ENCODE data around the gene ADRA2B.

The ADRA2B gene

DNA sequence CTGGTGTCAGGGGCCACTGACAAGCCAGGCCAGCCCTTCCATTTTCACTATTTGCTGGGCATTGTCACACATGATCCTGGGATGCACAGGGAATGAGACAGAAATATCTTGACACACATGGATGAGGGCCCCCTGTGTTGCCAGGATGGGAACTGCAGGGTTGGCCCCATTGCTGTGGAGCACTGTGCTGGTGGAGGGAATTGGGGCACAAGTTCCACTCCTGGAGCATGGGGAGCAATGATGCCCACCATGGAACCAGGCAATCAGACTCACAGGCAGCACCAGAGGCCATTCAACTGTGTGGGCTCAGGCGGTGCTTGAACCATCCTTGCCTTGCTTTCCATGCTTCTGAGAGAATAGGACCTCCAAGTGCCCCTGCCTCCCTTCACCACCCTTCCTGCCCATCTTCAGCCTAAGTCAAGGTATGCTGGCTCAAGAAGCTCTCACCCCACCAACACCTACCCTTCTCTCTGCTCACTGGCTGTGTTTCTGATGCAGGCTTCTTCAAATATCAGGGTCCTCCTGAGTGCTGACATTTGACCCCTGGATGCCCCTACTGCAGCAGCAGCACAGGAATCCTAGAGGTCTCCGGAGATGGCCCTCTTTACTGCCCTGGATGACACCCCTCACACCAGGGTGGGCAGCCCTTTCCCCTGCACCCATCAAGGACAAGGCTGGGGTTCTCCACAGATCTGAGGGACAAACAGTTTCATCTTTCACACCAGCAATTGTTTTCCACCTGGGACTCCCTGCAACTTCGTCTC, 11.0 kb downstream of the ADRA2B start:
- no peak for DNase-seq (ENCODE audit: low read depth)

DNA sequence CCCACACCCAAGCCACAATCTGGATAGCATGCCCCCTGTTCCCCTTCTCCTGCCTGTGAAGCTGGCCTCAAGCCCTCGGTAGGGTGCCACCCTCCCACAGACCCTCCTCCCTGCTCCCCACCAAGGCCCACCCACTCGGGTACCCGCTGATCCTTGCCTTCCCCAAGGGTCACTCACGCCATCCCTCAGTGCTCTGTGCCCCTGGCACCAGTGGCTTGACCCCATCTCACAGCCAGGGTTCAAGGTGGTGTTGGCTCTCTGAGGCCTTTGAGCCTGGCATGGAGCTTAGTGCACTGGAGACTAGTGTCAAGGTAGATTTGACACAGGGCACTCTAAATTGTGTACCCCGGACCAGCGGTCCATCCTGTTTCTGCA, 11.9 kb downstream of the ADRA2B start:
- DNase-seq (ENCODE audit: low read depth), result no peak

DNA sequence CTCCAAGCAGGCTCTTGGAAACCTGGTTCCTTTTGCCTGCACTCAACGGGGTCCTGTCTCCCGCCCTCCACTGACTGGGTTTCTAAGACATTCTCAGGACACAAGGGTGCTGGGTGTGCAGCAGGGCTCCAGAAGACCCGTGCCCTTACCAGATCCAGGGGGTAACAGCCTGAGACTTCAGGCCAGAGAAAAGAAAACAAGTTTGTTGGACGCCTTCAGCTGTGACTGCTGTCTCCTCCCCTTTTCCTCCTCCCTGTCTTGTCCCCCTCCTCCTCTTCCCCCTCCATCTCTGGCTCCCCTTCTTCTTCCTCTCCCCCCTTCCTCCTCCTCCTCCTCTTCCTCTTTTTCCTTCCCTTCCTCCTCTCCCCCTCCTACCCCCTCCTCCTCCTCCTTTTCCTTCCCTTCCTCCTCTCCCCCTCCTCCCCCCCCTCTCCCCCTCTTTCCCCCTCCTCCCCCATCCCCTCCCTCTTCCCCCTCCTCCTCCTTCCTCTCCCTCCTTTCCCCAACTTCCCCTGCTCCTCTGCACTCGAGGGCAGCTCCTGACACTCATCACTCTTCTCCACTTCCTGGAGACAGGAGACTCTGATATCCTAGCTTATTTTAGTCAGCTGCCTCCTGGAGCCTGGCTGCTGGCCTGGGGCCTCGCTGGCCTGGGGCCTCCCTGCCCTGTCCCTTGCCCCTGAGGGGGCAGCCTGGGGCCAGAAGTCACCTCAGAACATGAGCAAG, 12.4 kb downstream of the ADRA2B start:
- no peak for DNase-seq (ENCODE audit: low read depth)

DNA sequence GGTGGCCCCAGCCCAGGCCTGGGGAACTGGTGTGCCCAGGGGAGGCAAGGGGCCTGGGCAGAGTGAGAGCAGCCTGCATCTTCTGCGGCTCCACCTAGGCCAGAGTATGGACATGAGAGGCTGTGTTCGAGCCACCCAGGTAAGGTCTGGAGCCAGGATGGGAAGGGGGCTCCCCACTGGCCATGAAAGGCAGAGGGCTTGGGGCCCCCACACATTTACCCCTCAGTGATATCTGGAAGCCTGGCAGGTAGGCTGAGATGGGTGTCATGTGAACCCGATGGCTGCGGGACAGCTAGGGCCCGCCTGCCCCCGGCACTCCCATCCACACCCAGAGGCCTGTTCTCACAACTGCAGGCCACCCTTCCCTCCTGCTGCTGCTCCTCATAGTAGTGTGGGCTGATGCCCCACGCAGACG, 13.2 kb downstream of the ADRA2B start:
- DNase-seq (ENCODE audit: low read depth), result no peak

DNA sequence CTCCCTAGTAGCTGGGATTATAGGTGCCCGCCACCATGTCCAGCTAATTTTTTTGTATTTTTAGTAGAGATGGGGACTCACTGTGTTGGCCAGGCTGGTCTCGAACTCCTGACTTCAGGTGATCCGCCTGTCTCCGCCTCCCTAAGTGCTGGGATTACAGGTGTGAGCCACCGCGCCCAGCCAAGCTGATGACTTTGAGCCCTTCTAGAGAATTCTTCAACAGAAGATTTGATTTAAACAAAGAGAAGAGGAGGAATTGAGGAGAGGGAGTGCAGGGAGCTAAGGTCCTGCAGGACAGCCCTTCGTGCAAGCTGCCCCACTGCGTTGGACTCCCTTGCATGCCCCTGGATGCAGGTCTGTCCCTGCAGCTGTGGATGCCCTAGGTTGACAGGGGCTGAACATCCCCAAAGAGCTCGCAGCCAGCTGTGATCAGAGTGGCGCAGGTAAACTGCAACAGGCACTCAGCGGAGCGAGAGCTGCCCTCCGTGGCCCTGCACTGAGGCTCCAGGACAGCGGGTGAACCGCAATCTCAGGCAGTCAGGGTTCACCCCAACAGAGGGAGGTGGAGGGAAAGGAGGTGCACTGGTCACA, 13.7 kb downstream of the ADRA2B start:
- no peak for DNase-seq (ENCODE audit: low read depth)

DNA sequence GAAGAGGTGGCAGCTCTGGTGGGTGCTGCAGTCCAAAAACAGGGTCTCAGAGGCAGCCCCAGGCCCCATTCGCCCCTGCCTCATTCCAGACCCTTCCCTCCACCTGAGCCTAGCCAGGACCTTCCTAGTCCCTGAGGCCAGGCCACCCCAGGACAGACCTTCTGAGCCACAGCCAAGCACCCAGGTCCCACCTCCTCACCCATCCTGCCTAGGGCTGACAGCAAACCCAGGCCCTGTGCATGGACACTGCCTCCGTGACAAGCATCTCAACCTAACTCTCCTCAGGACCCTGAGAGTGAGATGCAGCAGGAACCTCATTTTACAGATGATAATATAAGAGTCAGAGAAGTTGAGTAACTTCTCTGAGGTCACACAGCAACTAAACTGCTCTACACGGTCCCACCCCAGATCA, 15.5 kb downstream of the ADRA2B start:
- DNase-seq (ENCODE audit: low read depth), result no peak

DNA sequence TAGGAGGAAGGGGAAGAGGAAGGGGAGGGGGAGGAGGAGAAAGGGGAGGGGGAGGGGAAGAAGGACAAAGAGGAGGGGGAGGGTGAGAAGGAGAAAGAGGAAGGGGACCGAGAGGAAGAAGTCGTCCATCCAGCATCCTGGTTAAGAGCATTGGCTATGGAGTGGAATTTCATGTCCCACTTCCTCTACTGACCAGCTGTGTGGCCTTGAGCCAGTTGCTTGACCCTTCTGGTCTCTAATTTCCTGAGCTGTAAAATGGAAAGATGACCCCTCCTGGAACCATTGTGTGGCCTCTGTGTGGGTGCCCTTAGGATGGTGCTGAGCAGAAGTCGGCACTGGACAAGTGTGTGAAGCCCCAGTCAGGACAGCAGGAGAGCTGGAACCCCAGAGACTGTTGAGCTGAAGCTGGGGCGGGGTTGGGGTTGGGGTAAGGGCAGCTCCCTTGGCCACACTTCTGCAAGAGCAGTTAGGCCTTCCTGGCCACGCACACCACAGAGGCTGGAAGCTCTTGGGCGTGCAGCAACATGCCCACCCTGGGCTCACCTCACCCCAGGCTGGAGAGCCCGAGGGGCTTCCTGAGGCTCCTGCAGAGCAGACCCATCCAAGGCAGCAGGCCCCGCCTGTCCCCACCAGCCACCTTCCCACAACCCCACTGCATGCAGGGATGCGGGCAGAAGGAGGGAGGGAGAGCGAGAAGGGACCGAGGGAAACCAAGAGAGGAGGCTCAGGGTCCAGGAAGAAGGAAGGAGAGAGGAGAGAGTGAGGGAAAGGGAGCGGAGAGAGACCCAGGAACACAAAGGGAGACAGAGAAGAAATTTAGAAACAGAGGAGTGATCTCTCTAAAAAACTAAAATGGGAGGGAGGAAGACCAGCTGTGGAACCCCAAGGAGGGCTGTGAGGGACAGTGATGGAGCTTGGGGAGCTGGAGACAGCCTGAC, 16.2 kb downstream of the ADRA2B start:
- DNase-seq (ENCODE audit: low read depth), result no peak

DNA sequence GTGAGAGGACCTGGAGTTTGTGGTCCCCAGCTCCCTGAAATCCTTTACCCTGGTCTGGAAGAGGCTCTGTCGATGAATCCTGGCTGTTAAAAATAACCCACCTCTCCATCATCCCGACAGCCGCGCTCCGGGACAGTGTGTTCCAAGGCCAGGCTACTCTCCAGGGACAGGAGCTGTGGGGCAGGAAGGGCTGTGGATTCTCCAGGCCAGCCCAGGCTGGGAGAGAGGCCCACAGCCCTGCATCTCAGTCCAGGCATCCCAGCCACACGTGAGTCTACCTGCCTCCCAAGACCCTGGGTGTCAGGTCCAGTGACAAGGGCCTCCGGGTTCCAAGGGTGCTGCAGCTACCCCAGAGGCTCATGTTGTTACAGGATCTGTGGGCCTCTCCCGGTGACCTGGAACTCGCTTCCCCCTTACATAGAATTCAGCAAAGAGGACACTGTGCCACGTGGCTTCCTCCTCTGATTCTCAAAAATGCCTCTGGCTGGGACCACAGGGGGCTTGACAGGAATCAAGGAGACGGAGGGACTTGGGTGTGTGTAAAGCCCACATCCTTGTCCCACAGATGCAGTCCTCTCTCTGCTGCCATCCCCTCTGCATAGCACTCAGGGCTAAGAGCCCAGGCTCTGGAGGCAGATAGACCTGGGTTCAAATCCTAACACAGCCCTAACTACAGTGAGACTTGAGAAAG, 17.3 kb downstream of the ADRA2B start:
- no peak for DNase-seq (ENCODE audit: low read depth)

DNA sequence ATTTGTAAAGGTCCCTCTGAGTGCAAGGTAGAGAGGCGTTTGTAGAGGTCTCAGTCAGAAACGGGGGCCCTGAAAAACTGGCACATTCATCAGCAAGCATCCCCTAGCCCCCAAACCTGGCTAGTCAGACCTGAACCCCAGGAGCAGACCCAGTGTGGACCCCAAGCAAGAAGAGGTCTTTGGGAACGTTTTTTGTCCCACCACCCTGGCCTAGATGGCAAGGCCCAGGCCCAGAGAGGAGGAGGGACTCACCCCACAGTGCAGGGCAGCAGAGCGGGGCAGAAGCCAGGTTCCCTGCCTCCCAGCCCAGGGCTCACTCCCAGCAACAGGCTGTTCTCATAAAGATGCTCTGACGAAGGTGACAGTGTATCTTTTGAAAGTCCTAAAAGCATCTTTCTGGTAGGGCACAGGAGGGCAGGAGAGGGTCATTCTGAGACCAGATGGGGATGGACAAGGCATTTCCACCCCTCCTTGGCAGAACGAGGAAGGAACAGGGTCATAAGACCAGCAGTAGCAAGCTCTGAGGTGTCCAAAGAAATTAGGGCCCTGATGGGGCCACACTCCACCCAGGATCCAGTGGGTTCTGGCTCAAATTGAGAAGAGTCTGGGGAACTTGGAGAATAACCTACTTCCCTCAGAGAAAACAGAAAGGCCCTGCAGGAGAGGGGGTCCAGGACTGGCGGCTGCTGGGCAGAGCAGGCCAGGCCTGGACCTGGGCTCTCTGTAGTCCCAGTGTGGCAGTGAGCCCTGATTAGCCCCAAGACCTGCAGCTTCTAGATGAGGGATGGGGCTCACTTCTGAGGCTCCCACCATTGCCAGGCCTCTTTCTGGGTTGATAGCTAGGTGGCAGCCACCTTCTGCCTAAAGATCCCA, 18.2 kb downstream of the ADRA2B start:
- DNase-seq (ENCODE audit: low read depth), result no peak

DNA sequence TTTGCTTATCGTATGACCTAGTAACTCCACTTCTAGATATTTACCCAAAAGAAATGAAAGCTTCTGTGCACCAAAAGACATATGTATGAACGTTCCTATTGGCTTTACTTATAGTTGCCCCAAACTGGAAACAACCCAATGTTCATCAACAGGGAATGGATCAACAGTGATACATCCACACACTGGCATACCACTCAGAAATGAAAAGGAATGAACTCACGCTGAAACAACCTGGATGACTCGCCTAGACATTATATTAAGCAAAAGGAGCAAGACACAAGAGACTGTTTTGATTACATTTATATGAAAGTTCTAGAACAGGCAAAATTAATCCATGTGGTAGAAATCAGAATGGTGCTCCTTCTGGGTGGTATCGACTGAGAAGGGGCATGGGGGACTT, 18.9 kb downstream of the ADRA2B start:
- no peak for DNase-seq (ENCODE audit: low read depth)

DNA sequence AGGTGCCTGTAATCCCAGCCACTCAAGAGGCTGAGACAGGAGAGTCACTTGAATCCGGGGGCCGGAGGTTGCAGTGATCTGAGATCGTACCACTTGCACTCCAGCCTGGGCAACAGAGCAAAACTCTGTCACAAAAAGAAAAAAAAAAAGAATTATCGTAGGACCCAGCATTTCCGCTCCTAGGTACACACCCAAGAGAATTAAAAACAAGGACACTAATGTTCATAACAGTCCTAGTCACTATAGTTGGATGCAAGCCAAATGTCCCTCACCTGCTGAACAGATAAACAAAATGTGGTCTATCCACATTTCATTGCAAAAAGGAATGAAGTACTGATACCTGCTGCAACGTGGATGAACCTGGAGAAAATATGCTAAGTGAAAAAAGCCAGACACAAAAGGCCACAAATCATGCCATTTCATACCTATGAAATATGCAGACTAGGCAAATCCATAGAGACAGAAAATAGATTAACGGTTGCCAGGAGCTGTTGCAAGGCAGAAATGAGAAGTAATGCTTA, 21.2 kb downstream of the ADRA2B start:
- DNase-seq (ENCODE audit: low read depth), result no peak

DNA sequence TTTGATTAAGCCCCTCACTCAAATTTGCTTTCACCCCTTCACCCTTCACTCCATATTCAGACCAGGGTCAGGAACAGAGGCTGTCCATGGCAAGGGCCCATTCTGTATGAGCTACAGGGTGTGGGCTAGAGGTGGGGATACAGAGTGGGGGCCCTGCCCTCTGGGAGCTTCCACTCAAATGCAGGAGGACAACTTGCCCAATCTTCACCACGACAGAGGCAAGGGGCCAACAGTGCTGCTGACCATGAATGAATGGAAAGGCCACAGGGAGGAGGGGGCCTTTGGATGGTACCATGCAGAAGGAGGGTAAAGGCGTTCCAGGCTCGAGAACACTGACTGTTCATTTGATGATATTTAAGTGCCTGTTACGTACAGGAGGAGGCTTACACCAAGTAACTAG, 22.8 kb downstream of the ADRA2B start:
- DNase-seq (ENCODE audit: low read depth), result no peak

DNA sequence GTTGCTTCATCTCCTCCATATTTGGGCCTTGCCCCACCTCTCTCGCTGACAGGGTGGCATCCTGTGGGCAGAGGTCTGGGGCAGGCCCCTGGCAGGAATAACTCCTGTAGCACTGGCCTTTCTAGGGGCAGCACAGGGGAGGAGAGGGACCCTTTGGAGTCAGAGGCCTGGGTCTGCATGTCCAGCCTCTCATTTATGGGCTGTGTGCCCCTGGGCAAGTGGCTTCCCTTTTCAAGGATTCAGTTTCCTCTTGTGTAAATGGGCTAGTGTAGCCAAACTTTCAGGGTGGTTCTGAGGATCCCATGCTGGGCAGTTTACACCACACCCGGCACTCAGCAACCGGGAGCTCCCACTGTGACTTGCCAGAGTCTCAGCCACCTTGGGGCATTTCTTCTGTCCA, 23.4 kb downstream of the ADRA2B start:
- DNase-seq (ENCODE audit: low read depth), result no peak

DNA sequence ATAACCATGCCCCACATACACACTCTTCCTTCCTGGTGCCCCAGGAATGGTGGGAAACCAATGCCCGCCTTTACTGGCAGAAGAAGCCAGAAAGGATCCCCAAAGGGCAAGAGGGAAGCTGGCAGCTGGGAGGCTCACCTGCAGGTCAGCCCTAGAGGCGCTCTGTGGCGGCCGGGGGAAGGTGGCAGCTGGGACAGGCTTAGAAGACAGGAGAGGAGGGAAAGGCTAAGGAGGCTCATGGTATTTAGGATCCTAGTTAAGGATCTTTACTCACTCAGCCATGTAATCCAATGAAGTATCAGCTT, 23.8 kb downstream of the ADRA2B start:
- DNase-seq (ENCODE audit: low read depth), result no peak

DNA sequence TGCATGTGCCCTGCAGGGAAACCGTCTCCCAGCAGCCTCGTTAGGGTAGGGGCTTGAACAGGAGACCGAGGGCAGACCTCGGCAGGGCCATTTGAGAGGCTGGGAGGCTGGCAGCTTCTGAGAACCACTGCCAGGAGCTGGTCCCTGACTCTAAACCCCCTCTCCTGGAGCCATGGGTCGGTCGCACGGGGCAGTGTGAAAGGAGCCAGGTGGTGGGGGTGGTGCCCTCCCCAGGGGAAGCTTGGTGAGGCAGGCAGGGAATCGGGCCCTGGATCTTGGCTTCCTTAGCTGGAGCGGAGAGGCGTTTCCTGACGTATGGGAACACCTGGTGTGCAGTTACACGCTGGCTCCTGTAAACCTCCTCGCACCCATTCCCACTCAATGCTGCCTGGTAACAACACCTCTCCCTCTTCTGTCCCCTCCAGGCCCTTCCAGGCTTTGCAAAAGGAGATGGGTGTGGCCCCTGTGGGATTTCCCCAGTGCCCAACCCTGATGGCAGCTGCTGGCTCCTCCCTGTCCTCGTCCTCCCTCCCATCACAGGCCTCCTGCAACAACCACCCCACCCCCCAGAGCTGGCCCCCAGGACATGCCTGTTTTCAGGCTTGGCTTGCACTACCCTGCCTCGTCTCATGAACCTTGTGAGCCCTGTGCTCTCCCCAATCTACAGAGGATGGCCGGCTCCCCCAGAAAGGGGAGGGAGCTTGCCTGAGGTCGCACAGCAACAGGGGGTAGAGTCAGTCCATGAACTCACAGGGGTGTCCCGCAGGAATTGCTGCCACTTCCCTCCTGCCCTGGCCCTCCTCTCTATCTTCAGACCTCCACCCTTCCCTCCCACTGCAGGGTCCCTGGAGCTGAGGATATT, 24.4 kb downstream of the ADRA2B start:
- DNase-seq (ENCODE audit: low read depth), result no peak

DNA sequence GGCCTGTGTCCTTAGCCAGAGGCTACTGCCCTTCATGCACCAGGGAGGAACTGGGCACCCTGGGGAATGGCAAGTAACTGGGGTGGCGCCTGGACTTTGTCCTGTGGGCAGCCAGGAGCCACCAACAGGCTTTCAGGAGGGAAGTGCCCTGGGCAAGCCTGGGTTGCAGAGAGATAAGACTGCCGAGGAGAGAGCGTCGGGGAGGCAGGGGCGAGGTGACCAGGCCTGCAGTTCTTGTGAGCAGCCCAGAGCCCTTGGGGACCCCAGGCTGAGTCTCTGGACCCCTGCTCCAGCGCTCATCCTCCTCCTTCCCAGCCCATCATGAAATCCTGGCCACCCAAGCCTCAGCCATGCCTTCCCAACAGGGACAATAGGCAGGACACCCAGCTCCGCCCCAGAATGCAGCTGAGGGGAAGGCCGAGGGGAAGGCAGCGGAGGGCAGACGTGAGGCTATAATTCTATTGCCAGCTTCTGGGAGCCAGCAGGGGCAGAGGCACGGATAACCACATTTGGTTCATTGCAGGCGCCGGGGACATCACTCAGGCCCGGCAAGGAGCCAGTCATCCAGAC, 25.1 kb downstream of the ADRA2B start:
- DNase-seq (ENCODE audit: low read depth), result no peak

DNA sequence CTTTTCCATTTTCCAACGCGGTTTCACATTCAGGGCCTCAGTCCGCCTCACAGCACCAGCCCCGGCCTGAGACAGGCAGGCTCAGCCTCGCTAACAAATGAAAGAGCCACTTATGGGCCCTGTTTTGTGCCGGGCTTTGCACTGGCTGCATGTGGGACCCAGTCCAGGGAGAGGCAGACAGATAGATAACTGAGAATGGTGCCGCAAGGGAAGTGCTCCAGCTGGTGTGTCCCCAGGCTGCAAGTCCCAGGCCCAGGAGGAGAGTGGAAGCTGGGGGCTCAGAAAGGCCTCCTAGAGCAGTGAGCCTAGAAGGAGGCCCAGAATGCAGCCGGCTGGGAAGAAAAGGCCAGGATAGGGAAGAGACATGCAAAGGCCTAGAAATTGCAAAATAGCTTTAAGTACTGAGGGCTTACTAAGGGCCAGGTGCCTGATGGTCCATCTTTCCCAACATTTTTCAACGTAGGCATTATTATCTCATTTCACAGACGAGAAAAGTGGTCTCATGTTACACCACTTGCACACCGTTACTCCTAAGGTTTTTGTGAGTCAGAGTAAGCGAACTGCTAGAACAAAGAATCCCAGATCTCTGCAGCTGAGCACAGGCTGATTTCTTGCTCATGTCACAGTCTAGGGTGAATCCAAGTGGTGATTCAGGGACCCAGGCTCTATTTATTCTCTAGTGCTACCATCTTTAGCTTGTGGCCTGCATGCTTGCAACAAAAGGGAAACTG, 26.0 kb downstream of the ADRA2B start:
- DNase-seq (ENCODE audit: low read depth), result no peak

DNA sequence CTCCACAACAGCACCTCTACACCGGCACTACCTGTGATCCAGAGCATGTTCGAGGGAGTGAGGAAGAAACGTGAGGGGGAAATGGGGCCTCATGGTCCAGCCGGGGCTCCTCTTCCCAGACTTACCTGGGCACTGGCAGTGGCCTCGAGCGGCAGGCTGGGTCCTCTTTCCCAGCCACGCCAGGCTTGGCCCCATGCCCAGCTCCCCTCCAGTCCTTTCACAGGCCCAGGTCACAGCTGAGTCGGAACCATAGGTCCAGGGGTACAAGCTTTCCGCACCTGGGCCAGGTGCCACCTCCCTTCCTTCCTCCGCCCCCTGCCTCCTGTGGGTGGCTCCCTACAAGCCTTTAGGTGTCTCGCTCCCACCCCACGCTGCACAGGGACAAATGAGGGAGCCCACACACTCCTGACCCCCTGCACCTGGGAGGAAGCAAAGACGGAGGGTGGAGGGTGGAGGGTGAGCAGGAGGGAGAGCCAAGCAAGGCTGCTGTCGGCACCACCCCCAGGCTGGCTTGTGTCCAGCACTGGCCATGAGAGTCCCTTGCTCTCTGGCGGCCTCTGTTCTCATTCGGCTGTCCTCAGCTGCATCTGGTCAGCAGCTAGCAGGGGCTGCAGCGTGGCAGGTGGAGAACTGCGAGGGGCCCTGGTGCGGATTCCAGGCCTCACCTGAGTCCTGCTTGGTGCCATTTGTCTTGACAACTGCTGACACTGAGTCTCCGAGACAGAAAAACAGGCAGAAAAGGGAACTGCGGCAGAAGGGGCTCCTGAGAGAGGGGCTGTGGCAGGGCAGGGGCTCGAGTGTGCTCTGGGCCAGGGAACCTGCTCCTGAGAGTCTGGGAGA, 26.8 kb downstream of the ADRA2B start:
- no peak for DNase-seq (ENCODE audit: low read depth)
